DND-41 (cell line): Measurements from ENCODE around the gene KLF11.

Experiments used
- ATAC-seq: fragments of 200-7000 bp; cut with Tn5 transposase; 3 replicates; pipeline ENCODE4 v1.9.1; 2021; ENCODE audit warnings: low read depth; ENCODE audit not compliant: insufficient read depth
- DNase-seq: peaks from one replicate; pipeline ENCODE4 v3.0.0-alpha.2; 2020
- H2AFZ ChIP-seq: 2 replicates; pipeline ENCODE4 v1.6.0; 2012; ENCODE audit warnings: low read depth, low read length
- H3K27ac ChIP-seq: 2 replicates; pipeline ENCODE4 v1.5.1; 2012; ENCODE audit warnings: low read length, inconsistent platforms
- H3K27me3 ChIP-seq: fragments of 200-600 bp; sonication (generic); 2 replicates; pipeline ENCODE4 v1.6.0; 2012; ENCODE audit warnings: low read length, mild to moderate bottlenecking, inconsistent platforms; ENCODE audit not compliant: insufficient read depth, poor library complexity
- H3K36me3 ChIP-seq: 2 replicates; pipeline ENCODE4 v1.5.1; 2012; ENCODE audit warnings: low read length, inconsistent platforms; ENCODE audit not compliant: insufficient read depth
- H3K4me1 ChIP-seq: 2 replicates; pipeline ENCODE4 v1.5.1; 2012; ENCODE audit warnings: mild to moderate bottlenecking, low read length; ENCODE audit not compliant: insufficient read depth
- H3K4me2 ChIP-seq: 2 replicates; pipeline ENCODE4 v1.6.0; 2012; ENCODE audit warnings: mild to moderate bottlenecking, moderate library complexity, low read length, inconsistent platforms; ENCODE audit not compliant: insufficient read depth
- H3K4me3 ChIP-seq, 2 experiments: fragments of 200-600 bp in 1 of 2; shearing (Covaris generic) in 1 of 2; 2 replicates each; pipeline ENCODE4 v1.5.1; 2012 to 2016; ENCODE audit warnings: inconsistent platforms in 2 of 2, low read length in 2 of 2, mild to moderate bottlenecking in 2 of 2, low read depth in 1 of 2, moderate library complexity in 1 of 2
- H3K79me2 ChIP-seq: 2 replicates; pipeline ENCODE4 v1.6.0; 2012; ENCODE audit warnings: low read length, inconsistent platforms; ENCODE audit not compliant: insufficient read depth
- H3K9ac ChIP-seq: 2 replicates; pipeline ENCODE4 v1.6.0; 2012; ENCODE audit warnings: low read depth, mild to moderate bottlenecking, inconsistent platforms, low read length, moderate library complexity
- H3K9me3 ChIP-seq: 2 replicates; pipeline ENCODE4 v1.5.1; 2012; ENCODE audit warnings: low read length, moderate library complexity, mild to moderate bottlenecking, inconsistent platforms; ENCODE audit not compliant: insufficient read depth, severe bottlenecking
- H4K20me1 ChIP-seq: 2 replicates; pipeline ENCODE4 v1.6.0; 2012; ENCODE audit warnings: low read length; ENCODE audit not compliant: insufficient read depth
- CTCF ChIP-seq: IDR thresholded peaks from 2 replicates; pipeline ENCODE4 v1.5.1; 2012; ENCODE audit warnings: borderline replicate concordance, low read length, moderate library complexity, mild to moderate bottlenecking; ENCODE audit not compliant: poor library complexity, severe bottlenecking; ENCODE audit errors: extremely low read depth
- EZH2 ChIP-seq: IDR thresholded peaks from 3 replicates; pipeline ENCODE4 v1.6.1; 2012; ENCODE audit warnings: borderline replicate concordance, low read depth, mild to moderate bottlenecking, moderate library complexity, low read length, inconsistent platforms; ENCODE audit not compliant: severe bottlenecking

Gene KLF11

GRCh38 chr2:10086950-10087349, 43.6 kb downstream of the KLF11 start:
- Histone ChIP-seq H3K9me3 (no peaks in the 10 kb centered on the region), H3K4me2 (no peak overlapping the region), H3K4me1 (no peaks in the 10 kb centered on the region), H3K4me3 (no peak overlapping the region), H3K9ac (no peak overlapping the region), H3K79me2 (no peaks in the 10 kb centered on the region), H2AFZ (no peak overlapping the region), H3K27me3 (no peaks in the 10 kb centered on the region), H4K20me1 (no peaks in the 10 kb centered on the region), H3K27ac (no peak overlapping the region), H3K36me3 (no peaks in the 10 kb centered on the region)
- TF ChIP-seq CTCF (no peak), EZH2 (no peak)
- DNase-seq (no peak), ATAC-seq (no peak)

GRCh38 chr2:10087360-10087759, 44.0 kb downstream of the KLF11 start:
- TF ChIP-seq CTCF = no peak
- Histone ChIP-seq H3K4me3 (no peak overlapping the region), H3K27me3 (no peaks in the 10 kb centered on the region), H2AFZ (no peak overlapping the region), H4K20me1 (no peaks in the 10 kb centered on the region), H3K4me1 (no peaks in the 10 kb centered on the region), H3K4me2 (no peak overlapping the region), H3K79me2 (no peaks in the 10 kb centered on the region), H3K9ac (no peak overlapping the region), H3K9me3 (no peaks in the 10 kb centered on the region), H3K36me3 (no peaks in the 10 kb centered on the region), H3K27ac (no peak overlapping the region)
- ATAC-seq (no peak), DNase-seq (no peak)

- Histone ChIP-seq H3K36me3 (no peaks in the 10 kb centered on the region), H2AFZ (no peak overlapping the region)
Observed at GRCh38 chr2:10089565-10090190, 46.3 kb downstream of the KLF11 start.

More at GRCh38 chr2:10089565-10090190, 46.3 kb downstream of the KLF11 start:
- H3K4me3 ChIP-seq = no peak overlapping the region
- H3K79me2 ChIP-seq = no peaks in the 10 kb centered on the region
- H3K27ac ChIP-seq = no peak overlapping the region
- no peaks in the 10 kb centered on the region for H3K9me3 ChIP-seq
- DNase-seq (no peak), ATAC-seq (no peak)
- no peaks in the 10 kb centered on the region for H3K27me3 ChIP-seq
- no peaks in the 10 kb centered on the region for H3K4me1 ChIP-seq
- TF ChIP-seq CTCF (no peak), EZH2 (no peak)
- no peaks in the 10 kb centered on the region for H4K20me1 ChIP-seq
- no peak overlapping the region for H3K4me2 ChIP-seq
- H3K9ac ChIP-seq = no peak overlapping the region
